ENCODE results near the gene CLDN5. TPM values are rescaled to one million over a fixed set of nuclear protein-coding genes. Genes with fewer than 3 reads are reported as not detected.

The CLDN5 gene
- total and polyA plus RNA-seq, 2 of the 4 experiments (the other 2 are of a cell fraction), result 0.18 to 0.21 TPM

- H4K8ac ChIP-seq (ENCODE audit: low read depth in 2 of 2, low read length in 2 of 2), result no peak overlapping the region
- ChIA-PET CTCF (no interaction called here), POLR2A (ENCODE audit: unreplicated experiment) (no interaction called here)
- dilution Hi-C loops (cut with HindIII; ENCODE audit: low sequenced_read_pairs, unreplicated experiment), result no loop called here
- H2BK5ac ChIP-seq (ENCODE audit: low read depth, low read length, poor library complexity, severe bottlenecking), result no peak overlapping the region
- intact Hi-C loops (cut with micrococcal nuclease), result no loop called here
- H3K14ac ChIP-seq (replicated peaks; ENCODE audit: low read depth, low read length), result no peak overlapping the region
- H3K23ac ChIP-seq (ENCODE audit: low read depth, low read length), result no peak overlapping the region; the same call in 1 of the 2 replicates
- ATAC-seq (ENCODE audit: low read depth) (peak; percentile 48), DNase-seq (peak; percentile 9)
- BruUV-seq (replicated peaks), result no TSS peak
- in situ Hi-C loops (cut with MboI; ENCODE audit: low sequenced_read_pairs), result no loop called here
- WGBS, 2 experiments (ENCODE audit: extremely low coverage in 2 of 2, insufficient read length in 1 of 2), result 5% methylated on average over 84 of the region's 99 CpGs; no CpG with 5 or more reads in 1 of the 2 experiments
- H3K4ac ChIP-seq (ENCODE audit: low read depth, low read length), result no peak overlapping the region
- peak overlapping the region; percentile 40 for H3K4me3 ChIP-seq (ENCODE audit: insufficient read depth, low read depth, low read length)
- no peaks in the 10 kb centered on the region for H3K9me1 ChIP-seq (ENCODE audit: insufficient read depth, low read length)
- H2BK20ac ChIP-seq (ENCODE audit: low read depth, low read length), result no peak overlapping the region
- no peak overlapping the region for H2AK5ac ChIP-seq (ENCODE audit: low read depth, low read length)
- H3K9ac ChIP-seq (ENCODE audit: low read depth, low read length), result no peak overlapping the region
- H3K56ac ChIP-seq (ENCODE audit: extremely low read depth, insufficient read depth, low read length), result no peak overlapping the region
- no peak overlapping the region for H3K27ac ChIP-seq (ENCODE audit: insufficient read depth, low read length)
- H3K4me1 ChIP-seq (ENCODE audit: control insufficient read depth, insufficient read depth, low read length), result no peaks in the 10 kb centered on the region; the same call in 1 of the 2 replicates
- H3K9me3 ChIP-seq (ENCODE audit: control insufficient read depth, insufficient read depth, low read length), result no peaks in the 10 kb centered on the region
- no peak overlapping the region for H4K5ac ChIP-seq (ENCODE audit: low read depth, low read length)
- peaks cover 17% of the 10 kb centered on the region for H3K27me3 ChIP-seq (ENCODE audit: control insufficient read depth, insufficient read depth, low read length)
- peak overlapping the region; percentile 69 for H2AFZ ChIP-seq (replicated peaks; ENCODE audit: low read length, poor library complexity)
- no peak for TF ChIP-seq SMC3 (IDR thresholded peaks at IDR 0.05; ENCODE audit: low read depth, low read length)
- TF ChIP-seq ELK1 (IDR thresholded peaks at IDR 0.05; ENCODE audit: borderline replicate concordance, low read depth, low read length), result no peak
- peak overlapping the region; percentile 71 for H3K4me2 ChIP-seq (ENCODE audit: low read depth, low read length)
- no peak overlapping the region for H3K18ac ChIP-seq (ENCODE audit: low read depth, low read length)
- peaks cover 4% of the 10 kb centered on the region; the same call in 1 of the 2 replicates for H4K20me1 ChIP-seq (ENCODE audit: insufficient read depth, low read length)
- no peaks in the 10 kb centered on the region for H3K36me3 ChIP-seq (ENCODE audit: control insufficient read depth, insufficient read depth, low read length)
- peak overlapping the region; percentile 19 for H2AK9ac ChIP-seq (replicated peaks; ENCODE audit: low read depth, low read length, poor library complexity)
- H2BK120ac ChIP-seq (ENCODE audit: low read depth, low read length), result no peak overlapping the region
- no peak overlapping the region for H4K91ac ChIP-seq (ENCODE audit: insufficient read depth, low read depth, low read length)
- H2BK15ac ChIP-seq (ENCODE audit: low read depth, low read length), result no peak overlapping the region
- no peaks in the 10 kb centered on the region for H3K79me1 ChIP-seq (ENCODE audit: low read depth in 1 of 2, low read length in 2 of 2)
These were observed 705 bp downstream of the CLDN5 start for GRCh38 chr22:19523240-19524169.
